Stomach smooth muscle (tissue), 2 donors: ENCODE measurements around the gene KIF21B.
"Not testable (repeated sequence)": the region's sequence is repeated elsewhere in the genome, so short reads cannot be mapped to it uniquely, and the experiment has no call there.

ENCODE experiments used
- H3K27ac ChIP-seq: one replicate; pipeline ENCODE4 v1.7.0; 2013; ENCODE audit warnings: mild to moderate bottlenecking, low read length, inconsistent platforms
- H3K27me3 ChIP-seq, 2 donors: one replicate each; pipeline ENCODE4 v1.7.0; 2013; ENCODE audit warnings: low read length in 2 of 2; ENCODE audit not compliant: insufficient read depth in 2 of 2, control insufficient read depth in 1 of 2
- H3K36me3 ChIP-seq, 2 donors: one replicate each; pipeline ENCODE4 v1.7.0; 2013; ENCODE audit warnings: low read length in 2 of 2; ENCODE audit not compliant: control insufficient read depth in 2 of 2, insufficient read depth in 2 of 2
- H3K4me1 ChIP-seq: one replicate; pipeline ENCODE4 v1.7.0; 2013; ENCODE audit warnings: low read length; ENCODE audit not compliant: control insufficient read depth, insufficient read depth
- H3K4me3 ChIP-seq, 2 donors: one replicate each; pipeline ENCODE4 v1.7.0; 2013; ENCODE audit warnings: low read length in 2 of 2
- H3K9ac ChIP-seq, 2 donors: one replicate each; pipeline ENCODE4 v1.7.0; 2013; ENCODE audit warnings: low read length in 2 of 2, mild to moderate bottlenecking in 1 of 2
- H3K9me3 ChIP-seq, 2 donors: one replicate each; pipeline ENCODE4 v1.7.0; 2013; ENCODE audit warnings: low read length in 2 of 2; ENCODE audit not compliant: control insufficient read depth in 2 of 2
- donor health status: healthy.
- donor health status: Pancreatic carcinoma.

KIF21B gene

DNA sequence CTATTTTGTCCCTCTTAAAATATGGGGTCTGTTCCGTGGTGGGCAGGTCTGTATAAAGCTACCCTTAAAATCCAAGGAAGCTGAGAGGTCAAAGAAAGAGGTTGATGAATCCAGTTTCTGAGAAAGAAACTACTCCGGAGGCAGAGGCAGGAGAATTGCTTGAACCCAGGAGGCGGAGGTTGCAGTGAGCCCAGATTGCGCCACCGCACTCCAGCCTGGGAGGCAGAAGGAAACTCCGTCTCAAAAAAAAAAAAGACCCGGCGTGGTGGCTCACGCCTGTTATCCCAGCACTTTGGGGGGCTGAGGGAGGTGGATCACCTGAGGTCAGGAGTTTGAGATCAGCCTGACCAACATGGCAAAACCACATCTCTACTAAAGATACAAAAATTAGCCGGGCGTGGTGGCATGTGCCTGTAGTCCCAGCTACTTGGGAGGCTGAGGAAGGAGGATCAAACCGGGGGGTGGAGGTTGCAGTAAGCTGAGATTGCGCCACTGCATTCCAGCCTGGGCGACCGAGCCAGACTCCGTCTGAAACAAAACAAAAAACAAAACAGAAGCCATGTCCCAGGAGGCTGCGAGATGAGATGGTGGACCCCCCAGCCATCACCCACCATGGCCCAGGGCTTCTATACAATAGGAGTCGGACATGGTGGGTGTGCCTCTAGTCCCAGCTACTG lies 88.1 kb downstream of the KIF21B start:
- not testable (repeated sequence) for H3K27ac ChIP-seq, H3K9me3 ChIP-seq, H3K4me3 ChIP-seq, H3K9ac ChIP-seq, H3K36me3 ChIP-seq, H3K27me3 ChIP-seq, H3K4me1 ChIP-seq

DNA sequence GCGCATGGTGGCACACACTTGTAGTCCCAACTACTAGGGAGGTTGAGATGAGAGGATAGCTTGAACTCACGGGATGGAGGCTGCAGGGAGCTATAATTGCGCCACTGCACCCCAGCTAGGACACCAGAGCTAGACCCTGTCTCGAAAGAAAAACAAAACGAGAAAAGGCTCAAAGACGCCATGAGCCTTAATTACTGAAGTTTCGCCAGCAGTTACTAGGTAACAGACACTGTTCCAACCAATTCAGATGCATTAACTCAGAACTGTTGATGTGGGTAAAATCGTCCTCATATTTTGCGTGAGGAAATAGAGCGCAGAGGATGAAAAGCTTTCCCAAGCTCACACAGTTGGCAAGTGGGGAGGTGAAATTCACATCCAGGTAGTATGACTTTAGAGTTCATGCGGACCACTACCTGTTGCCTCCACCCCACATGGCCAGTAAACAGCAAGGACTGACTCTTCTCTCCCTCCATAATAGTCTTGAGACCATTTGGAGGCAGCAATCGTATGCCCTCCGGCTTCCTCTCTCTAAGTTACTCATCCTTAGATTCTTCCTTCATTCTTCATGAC lies 88.8 kb downstream of the KIF21B start:
- Histone ChIP-seq H3K4me1 (no peaks in the 10 kb centered on the region), H3K4me3 (no peak overlapping the region), H3K9ac (no peak overlapping the region), H3K36me3 (no peaks in the 10 kb centered on the region), H3K27me3 (no peaks in the 10 kb centered on the region), H3K9me3 (no peaks in the 10 kb centered on the region), H3K27ac (no peak overlapping the region)

GRCh38 chr1:200931776-200932175 lies 91.7 kb downstream of the KIF21B start:
- no peaks in the 10 kb centered on the region for H3K36me3 ChIP-seq
- no peaks in the 10 kb centered on the region for H3K27me3 ChIP-seq
- no peaks in the 10 kb centered on the region for H3K4me1 ChIP-seq
- no peak overlapping the region for H3K9ac ChIP-seq
- no peaks in the 10 kb centered on the region for H3K9me3 ChIP-seq
- H3K4me3 ChIP-seq = no peak overlapping the region
- H3K27ac ChIP-seq = no peak overlapping the region

GRCh38 chr1:200930285-200930684 lies 93.2 kb downstream of the KIF21B start:
- H3K27me3 ChIP-seq, H3K9ac ChIP-seq, H3K9me3 ChIP-seq, H3K27ac ChIP-seq, H3K4me3 ChIP-seq, H3K4me1 ChIP-seq, H3K36me3 ChIP-seq: not testable (repeated sequence)

DNA sequence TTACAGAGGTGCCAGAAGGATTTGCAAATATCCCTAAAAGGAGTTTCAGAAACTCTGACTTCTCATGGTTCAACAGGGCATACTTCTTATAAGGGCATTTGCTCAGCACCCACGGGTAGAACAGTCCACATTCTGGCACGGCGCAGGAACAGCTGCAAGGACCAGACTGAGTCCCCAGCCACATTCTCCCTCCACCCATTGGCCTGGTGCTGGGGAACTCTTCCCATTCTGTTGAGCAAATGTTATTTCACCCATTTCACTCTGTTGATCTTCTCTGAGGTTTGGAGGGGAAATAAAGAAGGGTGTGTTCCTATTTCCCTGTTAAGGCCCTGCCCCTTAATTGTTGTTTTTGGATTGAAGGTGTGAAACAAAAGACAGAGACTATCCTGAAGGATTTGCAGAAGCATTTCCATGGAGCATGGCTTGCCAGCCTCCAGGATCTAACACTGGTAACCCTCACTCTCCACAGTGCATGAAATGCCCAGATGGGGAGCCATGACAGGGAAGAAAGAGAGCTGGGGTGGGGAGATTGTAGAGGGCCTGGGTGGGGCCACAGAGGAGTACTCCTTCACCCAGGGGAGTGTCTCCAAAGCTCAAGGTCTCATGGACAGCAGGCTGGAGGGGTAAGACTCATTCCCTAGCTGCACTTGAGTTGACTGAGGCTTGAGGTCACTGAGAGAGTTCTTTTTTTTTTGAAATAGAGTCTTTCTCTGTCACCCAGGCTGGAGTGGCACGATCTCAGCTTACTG lies 93.8 kb downstream of the KIF21B start:
- Histone ChIP-seq H3K36me3 (no peaks in the 10 kb centered on the region), H3K4me1 (no peaks in the 10 kb centered on the region), H3K9me3 (no peaks in the 10 kb centered on the region), H3K27ac (no peak overlapping the region), H3K4me3 (no peak overlapping the region), H3K27me3 (no peaks in the 10 kb centered on the region), H3K9ac (no peak overlapping the region)

- Histone ChIP-seq H3K9ac (no peak overlapping the region), H3K9me3 (no peaks in the 10 kb centered on the region), H3K27ac (no peak overlapping the region), H3K4me1 (no peaks in the 10 kb centered on the region), H3K27me3 (no peaks in the 10 kb centered on the region), H3K36me3 (no peaks in the 10 kb centered on the region), H3K4me3 (no peak overlapping the region)
Observed at GRCh38 chr1:200925831-200926230, 97.7 kb downstream of the KIF21B start.

DNA sequence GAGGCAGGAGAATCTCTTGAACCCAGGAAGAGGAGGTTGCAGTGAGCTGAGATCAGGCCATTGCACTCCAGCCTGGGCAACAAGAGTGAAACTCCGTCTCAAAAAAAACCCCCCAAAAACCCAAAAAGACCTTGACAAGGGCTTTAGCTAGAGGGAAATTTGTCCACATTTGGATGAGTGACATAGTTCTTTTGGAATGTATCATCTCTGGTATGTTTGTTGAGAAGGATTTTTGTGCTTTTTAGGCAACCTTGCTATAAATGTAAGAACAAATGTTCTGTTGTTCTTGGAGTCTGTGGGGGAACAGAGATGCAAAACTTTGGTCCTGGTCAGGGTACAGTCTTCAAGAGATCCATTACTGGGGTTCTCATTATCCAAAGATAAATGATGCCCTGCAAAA lies 99.9 kb downstream of the KIF21B start:
- H3K4me3 ChIP-seq = no peak overlapping the region
- H3K27ac ChIP-seq = no peak overlapping the region
- H3K9ac ChIP-seq = no peak overlapping the region
- H3K4me1 ChIP-seq = no peaks in the 10 kb centered on the region
- peaks cover 0 to 2% of the 10 kb centered on the region in 2 donors for H3K27me3 ChIP-seq
- H3K36me3 ChIP-seq = no peaks in the 10 kb centered on the region
- no peaks in the 10 kb centered on the region for H3K9me3 ChIP-seq

DNA sequence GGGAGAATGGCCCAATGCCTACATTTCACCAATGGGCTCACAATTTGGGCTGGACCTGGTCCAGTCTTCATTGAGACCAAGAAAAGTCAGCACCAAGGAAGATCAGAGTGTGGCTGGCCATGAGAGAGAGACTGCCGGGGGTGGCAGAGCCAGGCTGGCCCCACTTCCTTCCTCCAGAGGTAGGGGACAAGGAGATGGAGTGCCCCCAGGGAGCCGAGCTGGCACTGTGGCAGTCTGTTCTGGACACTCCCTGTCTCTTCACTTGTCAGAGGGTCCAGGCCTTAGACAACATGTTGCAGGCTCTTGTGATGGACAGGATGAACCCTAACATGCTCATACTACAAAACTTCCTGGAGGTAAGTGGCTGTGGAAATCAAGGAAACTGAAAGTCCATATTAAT lies 101.1 kb downstream of the KIF21B start:
- Histone ChIP-seq H3K4me3 (no peak overlapping the region), H3K9me3 (no peaks in the 10 kb centered on the region), H3K27ac (no peak overlapping the region)

DNA sequence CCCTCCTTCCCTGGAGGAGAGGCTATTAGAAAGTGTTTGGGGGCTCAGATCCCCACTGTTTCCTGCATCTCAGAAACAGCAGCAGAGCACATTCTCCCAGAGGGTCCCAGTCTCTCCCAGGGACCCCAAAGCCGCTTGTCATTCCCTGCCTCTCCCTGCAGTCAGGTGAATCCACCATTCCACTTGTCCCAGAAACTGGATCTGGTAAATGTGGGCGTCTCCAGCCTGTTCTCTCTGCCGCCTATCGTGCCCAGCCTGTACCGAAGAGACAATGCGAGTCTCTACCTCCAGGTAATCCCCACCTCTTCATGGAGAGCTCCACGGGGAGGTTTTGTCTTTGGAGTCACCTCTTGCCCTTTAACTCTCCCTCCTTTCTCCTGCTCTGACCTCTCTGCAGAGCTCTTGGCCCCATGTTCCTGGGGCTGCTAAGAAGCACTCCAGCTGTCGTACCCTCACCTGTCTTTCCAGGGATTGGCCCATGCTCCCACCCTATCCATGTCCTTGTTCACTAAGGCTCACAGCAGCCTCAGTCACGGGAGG lies 101.9 kb downstream of the KIF21B start:
- Histone ChIP-seq H3K27me3 (peaks cover 0 to 2% of the 10 kb centered on the region in 2 donors), H3K9ac (no peak overlapping the region), H3K27ac (no peak overlapping the region), H3K36me3 (no peaks in the 10 kb centered on the region), H3K9me3 (no peaks in the 10 kb centered on the region), H3K4me3 (no peak overlapping the region), H3K4me1 (no peaks in the 10 kb centered on the region)

More for the DNA sequence above, 101.1 kb downstream of the KIF21B start:
- H3K27me3 ChIP-seq = peaks cover 0 to 2% of the 10 kb centered on the region in 2 donors
- H3K36me3 ChIP-seq = no peaks in the 10 kb centered on the region
- no peak overlapping the region for H3K9ac ChIP-seq
- no peaks in the 10 kb centered on the region for H3K4me1 ChIP-seq
